ENCODE results near the gene SPEG.

SPEG gene

GRCh38 chr2:219457784-219458369, 23.2 kb downstream of the SPEG start:
- no peak for ATAC-seq
- TF ChIP-seq TOX (CRISPR knock-in tag; IDR thresholded peaks at IDR 0.05; ENCODE audit: borderline replicate concordance) (no peak), ARNTL (CRISPR knock-in tag; IDR thresholded peaks at IDR 0.05; ENCODE audit: borderline replicate concordance, low read depth) (no peak), GLIS3 (CRISPR knock-in tag; IDR thresholded peaks at IDR 0.05) (no peak), CREB5 (CRISPR knock-in tag; IDR thresholded peaks at IDR 0.05; ENCODE audit: low read depth) (no peak), RARB (CRISPR knock-in tag; IDR thresholded peaks at IDR 0.05) (no peak), TCF4 (CRISPR knock-in tag; IDR thresholded peaks at IDR 0.05; ENCODE audit: borderline replicate concordance) (no peak), CSDC2 (CRISPR knock-in tag; IDR thresholded peaks at IDR 0.05) (no peak), BACH2 (CRISPR knock-in tag; IDR thresholded peaks at IDR 0.05; ENCODE audit: borderline replicate concordance) (no peak), OSR1 (CRISPR knock-in tag; IDR thresholded peaks at IDR 0.05) (no peak), ISL1 (CRISPR knock-in tag; IDR thresholded peaks at IDR 0.05) (no peak)

GRCh38 chr2:219458996-219459395, 24.4 kb downstream of the SPEG start:
- no peak for TF ChIP-seq PATZ1 (CRISPR knock-in tag; IDR thresholded peaks at IDR 0.05; ENCODE audit: borderline replicate concordance)
- no peak for TF ChIP-seq ISL1 (CRISPR knock-in tag; IDR thresholded peaks at IDR 0.05)
- no peak for TF ChIP-seq ESRRG (CRISPR knock-in tag; IDR thresholded peaks at IDR 0.05)
- no peak for TF ChIP-seq TSHZ2 (CRISPR knock-in tag; IDR thresholded peaks at IDR 0.05)
- no peak for TF ChIP-seq PPARA (CRISPR knock-in tag; IDR thresholded peaks at IDR 0.05; ENCODE audit: borderline replicate concordance)
- TF ChIP-seq POU6F1 (CRISPR knock-in tag; IDR thresholded peaks at IDR 0.05; ENCODE audit: borderline replicate concordance, low read depth), result no peak
- no peak for TF ChIP-seq ARNTL (CRISPR knock-in tag; IDR thresholded peaks at IDR 0.05; ENCODE audit: borderline replicate concordance, low read depth)
- TF ChIP-seq CREB5 (CRISPR knock-in tag; IDR thresholded peaks at IDR 0.05; ENCODE audit: low read depth), result no peak
- TF ChIP-seq TCF4 (CRISPR knock-in tag; IDR thresholded peaks at IDR 0.05; ENCODE audit: borderline replicate concordance), result no peak
- TF ChIP-seq OSR1 (CRISPR knock-in tag; IDR thresholded peaks at IDR 0.05), result no peak
- TF ChIP-seq CSDC2 (CRISPR knock-in tag; IDR thresholded peaks at IDR 0.05), result no peak
- no peak for TF ChIP-seq TOX (CRISPR knock-in tag; IDR thresholded peaks at IDR 0.05; ENCODE audit: borderline replicate concordance)
- TF ChIP-seq ZNF565 (CRISPR knock-in tag; conservative IDR thresholded peaks at IDR 0.05; ENCODE audit: low read depth), result no peak
- no peak for TF ChIP-seq GLIS3 (CRISPR knock-in tag; IDR thresholded peaks at IDR 0.05)
- no peak for TF ChIP-seq SNAI2 (CRISPR knock-in tag; IDR thresholded peaks at IDR 0.05)
- no peak for ATAC-seq

- ATAC-seq, result peak; percentile 80
- no peak for TF ChIP-seq POU6F1 (CRISPR knock-in tag; IDR thresholded peaks at IDR 0.05; ENCODE audit: borderline replicate concordance, low read depth)
- TF ChIP-seq CREB5 (CRISPR knock-in tag; IDR thresholded peaks at IDR 0.05; ENCODE audit: low read depth), result no peak
- no peak for TF ChIP-seq ZC3H10 (CRISPR knock-in tag; IDR thresholded peaks at IDR 0.05)
- TF ChIP-seq SNAI2 (CRISPR knock-in tag; IDR thresholded peaks at IDR 0.05), result no peak
- TF ChIP-seq CSRNP3 (CRISPR knock-in tag; IDR thresholded peaks at IDR 0.05), result no peak
- no peak for TF ChIP-seq RARB (CRISPR knock-in tag; IDR thresholded peaks at IDR 0.05)
- TF ChIP-seq ZNF70 (CRISPR knock-in tag; IDR thresholded peaks at IDR 0.05), result no peak
Measured at GRCh38 chr2:219459460-219460311, 25.0 kb downstream of the SPEG start.

Measured in SK-N-SH treated with all-trans-retinoic acid at 6 μM for 48 hours (cell line).